ENCODE data around the gene GCA. TPM values are rescaled to one million over a fixed set of nuclear protein-coding genes. Genes with fewer than 3 reads are reported as not detected.
A peak's percentile ranks its signal among the peaks of the same experiment; 100 is the strongest.

GCA gene
- total RNA-seq, 1 donor from 2014 or later, result 33.3 TPM

- no peak overlapping the region for H3K4me3 ChIP-seq (ENCODE audit: low read depth, low read length)
- TF ChIP-seq, protein P1, sequence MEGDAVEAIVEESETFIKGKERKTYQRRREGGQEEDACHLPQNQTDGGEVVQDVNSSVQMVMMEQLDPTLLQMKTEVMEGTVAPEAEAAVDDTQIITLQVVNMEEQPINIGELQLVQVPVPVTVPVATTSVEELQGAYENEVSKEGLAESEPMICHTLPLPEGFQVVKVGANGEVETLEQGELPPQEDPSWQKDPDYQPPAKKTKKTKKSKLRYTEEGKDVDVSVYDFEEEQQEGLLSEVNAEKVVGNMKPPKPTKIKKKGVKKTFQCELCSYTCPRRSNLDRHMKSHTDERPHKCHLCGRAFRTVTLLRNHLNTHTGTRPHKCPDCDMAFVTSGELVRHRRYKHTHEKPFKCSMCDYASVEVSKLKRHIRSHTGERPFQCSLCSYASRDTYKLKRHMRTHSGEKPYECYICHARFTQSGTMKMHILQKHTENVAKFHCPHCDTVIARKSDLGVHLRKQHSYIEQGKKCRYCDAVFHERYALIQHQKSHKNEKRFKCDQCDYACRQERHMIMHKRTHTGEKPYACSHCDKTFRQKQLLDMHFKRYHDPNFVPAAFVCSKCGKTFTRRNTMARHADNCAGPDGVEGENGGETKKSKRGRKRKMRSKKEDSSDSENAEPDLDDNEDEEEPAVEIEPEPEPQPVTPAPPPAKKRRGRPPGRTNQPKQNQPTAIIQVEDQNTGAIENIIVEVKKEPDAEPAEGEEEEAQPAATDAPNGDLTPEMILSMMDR (IDR thresholded peaks at IDR 0.05; ENCODE audit: insufficient read depth, low read length, poor library complexity, severe bottlenecking), result peak; percentile 75
- no peaks in the 10 kb centered on the region for H3K36me3 ChIP-seq (ENCODE audit: control insufficient read depth, insufficient read depth, low read length)
- no peaks in the 10 kb centered on the region for H3K27me3 ChIP-seq (ENCODE audit: control insufficient read depth, insufficient read depth, low read length)
- DNase-seq (ENCODE audit: low read depth), result no peak
Observed at GRCh38 chr2:162301151-162301804, 42.7 kb upstream of the GCA start.

GRCh38 chr2:162301877-162302276 is 42.1 kb upstream of the GCA start:
- TF ChIP-seq, protein P1 (IDR thresholded peaks at IDR 0.05; ENCODE audit: insufficient read depth, low read length, poor library complexity, severe bottlenecking), result no peak
- DNase-seq (ENCODE audit: low read depth), result no peak
- no peaks in the 10 kb centered on the region for H3K36me3 ChIP-seq (ENCODE audit: control insufficient read depth, insufficient read depth, low read length)
- no peak overlapping the region for H3K4me3 ChIP-seq (ENCODE audit: low read depth, low read length)
- no peaks in the 10 kb centered on the region for H3K27me3 ChIP-seq (ENCODE audit: control insufficient read depth, insufficient read depth, low read length)

DNA sequence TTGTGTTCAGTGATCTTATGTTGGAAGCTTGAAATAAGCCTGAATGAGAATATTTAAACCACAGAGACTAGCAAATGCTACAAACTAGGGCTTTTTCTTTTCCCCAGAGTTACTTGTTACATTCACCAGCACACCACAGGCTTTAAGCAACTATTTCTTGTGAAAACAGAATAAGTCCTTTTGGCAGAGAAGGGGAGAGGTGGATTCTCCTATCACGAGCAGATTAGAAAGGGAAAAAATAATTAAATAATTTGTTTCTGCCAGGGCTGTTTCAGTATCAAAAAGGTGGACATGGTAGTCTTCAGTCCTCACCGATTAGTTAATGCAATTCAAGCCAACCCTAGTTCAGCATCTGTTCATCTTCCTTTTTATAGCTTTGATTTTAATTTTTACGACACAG is 38.0 kb upstream of the GCA start:
- TF ChIP-seq, protein P1 (IDR thresholded peaks at IDR 0.05; ENCODE audit: insufficient read depth, low read length, poor library complexity, severe bottlenecking), result no peak
- no peak for DNase-seq (ENCODE audit: low read depth)
- Histone ChIP-seq H3K4me3 (ENCODE audit: low read depth, low read length) (no peak overlapping the region), H3K27me3 (ENCODE audit: control insufficient read depth, insufficient read depth, low read length) (no peaks in the 10 kb centered on the region), H3K36me3 (ENCODE audit: control insufficient read depth, insufficient read depth, low read length) (no peaks in the 10 kb centered on the region)

GRCh38 chr2:162308747-162309503 is 35.0 kb upstream of the GCA start:
- no peaks in the 10 kb centered on the region for H3K36me3 ChIP-seq (ENCODE audit: control insufficient read depth, insufficient read depth, low read length)
- H3K4me3 ChIP-seq (ENCODE audit: low read depth, low read length), result no peak overlapping the region
- H3K27me3 ChIP-seq (ENCODE audit: control insufficient read depth, insufficient read depth, low read length), result no peaks in the 10 kb centered on the region
- DNase-seq (ENCODE audit: low read depth), result no peak
- TF ChIP-seq, protein P1 (IDR thresholded peaks at IDR 0.05; ENCODE audit: insufficient read depth, low read length, poor library complexity, severe bottlenecking), result no peak

DNA sequence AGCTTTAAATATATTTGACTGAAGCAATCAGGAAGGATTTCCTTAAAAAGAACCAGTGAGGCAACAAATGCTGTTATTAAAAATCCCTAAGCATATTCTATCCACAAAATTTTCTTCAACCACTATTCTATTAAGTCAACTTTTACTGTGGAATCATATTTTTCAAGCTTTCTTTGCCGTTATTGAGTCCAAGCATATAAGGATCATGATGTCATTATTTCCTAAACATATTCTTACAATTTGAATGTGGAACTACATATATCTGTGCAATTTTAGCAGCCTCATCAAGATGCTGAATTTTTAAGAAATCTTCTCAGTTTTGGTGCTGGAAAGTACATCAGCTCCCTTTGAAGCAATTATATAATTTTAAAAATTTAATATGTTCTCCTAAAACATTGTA is 31.1 kb upstream of the GCA start:
- no peaks in the 10 kb centered on the region for H3K27me3 ChIP-seq (ENCODE audit: control insufficient read depth, insufficient read depth, low read length)
- TF ChIP-seq, protein P1 (IDR thresholded peaks at IDR 0.05; ENCODE audit: insufficient read depth, low read length, poor library complexity, severe bottlenecking), result no peak
- no peak for DNase-seq (ENCODE audit: low read depth)
- no peaks in the 10 kb centered on the region for H3K36me3 ChIP-seq (ENCODE audit: control insufficient read depth, insufficient read depth, low read length)
- no peak overlapping the region for H3K4me3 ChIP-seq (ENCODE audit: low read depth, low read length)
